ENCODE results near the gene KCNMA1.

GRCh38 chr10:77396290-77396689, 241.3 kb downstream of the KCNMA1 start:
- TF ChIP-seq CTCF (IDR thresholded peaks at IDR 0.05) (no peak), ZFX (IDR thresholded peaks at IDR 0.05; ENCODE audit: borderline replicate concordance) (no peak)

All from 22Rv1 (cell line).